GM18498 (cell line): Measurements from ENCODE around the gene PPP6R3.

ENCODE experiments used
- ATAC-seq: cut with Tn5 transposase; IDR thresholded peaks from one replicate; pipeline ENCODE4 v1.9.1; 2021; ENCODE audit warnings: mild to moderate bottlenecking, moderate library complexity; ENCODE audit not compliant: unreplicated experiment

PPP6R3 gene

GRCh38 chr11:68661697-68662603, 201.4 kb downstream of the PPP6R3 start:
- no peak for ATAC-seq

DNA sequence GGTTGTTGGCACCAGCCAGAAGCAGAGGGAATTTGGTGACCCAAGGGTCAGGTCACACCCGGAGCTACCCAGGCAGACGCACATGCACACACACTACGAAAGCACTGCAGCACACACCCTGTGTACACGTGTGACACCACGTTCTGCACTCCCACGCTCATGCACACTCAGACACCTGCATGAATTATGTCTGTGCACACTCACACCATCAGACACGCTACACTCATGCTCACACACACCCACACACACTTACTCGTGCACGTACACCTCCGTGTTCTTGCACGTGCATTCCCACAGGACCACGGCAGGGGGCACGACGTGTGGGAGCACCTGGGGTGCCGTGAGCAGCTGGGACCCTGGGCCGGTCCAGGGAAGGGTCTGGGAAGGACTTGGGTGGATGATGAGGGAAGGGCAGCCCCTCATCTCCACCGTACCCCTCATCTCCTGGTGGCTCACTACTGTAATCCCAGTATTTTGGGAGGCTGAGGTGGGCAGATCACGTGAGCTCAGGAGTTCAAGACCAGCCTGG, 203.0 kb downstream of the PPP6R3 start:
- ATAC-seq, result no peak

DNA sequence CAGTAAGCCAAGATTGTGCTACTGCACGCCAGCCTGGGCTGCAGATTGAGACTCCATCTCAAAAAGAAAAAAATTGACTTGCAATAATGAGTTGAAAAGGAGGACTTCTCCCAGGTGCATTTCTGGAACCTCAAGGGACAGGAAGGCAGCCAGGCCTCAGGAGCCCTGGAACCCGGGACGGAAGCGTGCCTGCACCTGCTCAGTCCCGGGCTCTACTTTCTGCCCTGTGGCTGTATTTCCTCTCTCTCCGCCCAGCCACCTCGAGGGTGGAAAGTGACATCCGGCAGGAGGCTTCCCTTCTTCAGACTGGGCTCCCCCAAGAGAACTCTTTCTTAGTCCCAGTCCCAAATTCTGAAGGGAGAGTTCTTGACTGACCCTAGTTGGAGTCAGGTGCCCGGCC, 203.6 kb downstream of the PPP6R3 start:
- no peak for ATAC-seq

GRCh38 chr11:68664906-68665305, 204.4 kb downstream of the PPP6R3 start:
- no peak for ATAC-seq
